Upper lobe of left lung (tissue), 4 donors: ENCODE results near the gene SPINDOC.

Source experiments
- EP300 ChIP-seq, 4 donors: sonication (generic); formaldehyde crosslinking; IDR thresholded peaks; one replicate each; pipeline ENCODE4 v1.5.1; 2017; ENCODE audit warnings: antibody characterized with exemption in 4 of 4, control low read depth in 2 of 4
- POLR2A ChIP-seq, 4 donors: fragments of 450-650 bp; IDR thresholded peaks; one replicate each; pipeline ENCODE4 v1.5.1; 2016 to 2017; ENCODE audit warnings: antibody characterized with exemption in 4 of 4, mild to moderate bottlenecking in 2 of 4
- POLR2AphosphoS5 ChIP-seq, 2 donors: sonication (generic); formaldehyde crosslinking; IDR thresholded peaks; one replicate each; pipeline ENCODE4 v1.5.1; 2017; ENCODE audit warnings: antibody characterized with exemption in 2 of 2
- TF ChIP-seq, protein P1 (sequence below), 6 experiments: fragments of 450-650 bp in 4 of 6; fragments of 200-600 bp in 2 of 6; sonication (generic) in 2 of 6; IDR thresholded peaks; one replicate each; pipeline ENCODE4 v1.5.1; 2016 to 2019; ENCODE audit warnings: antibody characterized with exemption in 6 of 6

DNA sequence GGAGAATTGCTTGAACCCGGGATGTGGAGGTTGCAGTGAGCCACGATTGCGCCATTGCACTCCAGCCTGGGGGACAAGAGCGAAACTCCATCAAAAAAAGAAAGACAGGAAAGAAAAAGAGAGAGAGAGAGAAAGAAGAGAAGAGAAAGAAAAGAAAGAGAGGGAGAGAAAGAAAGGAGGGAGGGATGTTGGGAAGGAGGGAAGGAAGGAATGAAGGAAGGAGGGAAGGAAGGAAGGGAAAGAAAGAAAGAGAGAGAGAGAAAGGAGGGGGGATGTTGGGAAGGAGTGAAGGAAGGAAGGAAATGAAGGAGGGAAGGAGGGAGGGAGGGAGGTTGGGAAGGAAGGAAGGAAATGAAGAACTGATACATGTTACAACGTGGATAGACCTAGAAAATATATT is 12.3 kb upstream of the SPINDOC start:
- TF ChIP-seq, protein P1, sequence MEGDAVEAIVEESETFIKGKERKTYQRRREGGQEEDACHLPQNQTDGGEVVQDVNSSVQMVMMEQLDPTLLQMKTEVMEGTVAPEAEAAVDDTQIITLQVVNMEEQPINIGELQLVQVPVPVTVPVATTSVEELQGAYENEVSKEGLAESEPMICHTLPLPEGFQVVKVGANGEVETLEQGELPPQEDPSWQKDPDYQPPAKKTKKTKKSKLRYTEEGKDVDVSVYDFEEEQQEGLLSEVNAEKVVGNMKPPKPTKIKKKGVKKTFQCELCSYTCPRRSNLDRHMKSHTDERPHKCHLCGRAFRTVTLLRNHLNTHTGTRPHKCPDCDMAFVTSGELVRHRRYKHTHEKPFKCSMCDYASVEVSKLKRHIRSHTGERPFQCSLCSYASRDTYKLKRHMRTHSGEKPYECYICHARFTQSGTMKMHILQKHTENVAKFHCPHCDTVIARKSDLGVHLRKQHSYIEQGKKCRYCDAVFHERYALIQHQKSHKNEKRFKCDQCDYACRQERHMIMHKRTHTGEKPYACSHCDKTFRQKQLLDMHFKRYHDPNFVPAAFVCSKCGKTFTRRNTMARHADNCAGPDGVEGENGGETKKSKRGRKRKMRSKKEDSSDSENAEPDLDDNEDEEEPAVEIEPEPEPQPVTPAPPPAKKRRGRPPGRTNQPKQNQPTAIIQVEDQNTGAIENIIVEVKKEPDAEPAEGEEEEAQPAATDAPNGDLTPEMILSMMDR (IDR thresholded peaks at IDR 0.05) = no peak
- TF ChIP-seq POLR2A (IDR thresholded peaks at IDR 0.05) = no peak
- no peak for TF ChIP-seq EP300 (IDR thresholded peaks at IDR 0.05)
- no peak for TF ChIP-seq POLR2AphosphoS5 (IDR thresholded peaks at IDR 0.05)
